ENCODE results near the gene MOAP1.

GRCh38 chr14:93199031-93199430, 14.3 kb upstream of the MOAP1 start:
- no peak for TF ChIP-seq CTCF (IDR thresholded peaks at IDR 0.05; ENCODE audit: low read depth, low read length)
- no peak for TF ChIP-seq EZH2phosphoT487 (IDR thresholded peaks at IDR 0.05; ENCODE audit: low read depth)

Data from OCI-LY3 (cell line).